GM21825 (cell line): ENCODE measurements around the gene FOXA1.

ENCODE experiments used
- ATAC-seq: cut with Tn5 transposase; IDR thresholded peaks from one replicate; pipeline ENCODE4 v1.9.1; 2021; ENCODE audit warnings: mild to moderate bottlenecking, moderate library complexity; ENCODE audit not compliant: unreplicated experiment

The FOXA1 gene

GRCh38 chr14:37590428-37591139 lies 4.5 kb downstream of the FOXA1 start:
- no peak for ATAC-seq

GRCh38 chr14:37589715-37590427 lies 5.2 kb downstream of the FOXA1 start:
- no peak for ATAC-seq

GRCh38 chr14:37588956-37589714 lies 5.9 kb downstream of the FOXA1 start:
- no peak for ATAC-seq

GRCh38 chr14:37588667-37588955 lies 6.4 kb downstream of the FOXA1 start:
- ATAC-seq = no peak

GRCh38 chr14:37587881-37588666 lies 7.0 kb downstream of the FOXA1 start:
- no peak for ATAC-seq

- no peak for ATAC-seq
These were observed 7.8 kb downstream of the FOXA1 start for GRCh38 chr14:37587131-37587803.

- ATAC-seq = no peak
These were observed 8.3 kb downstream of the FOXA1 start for GRCh38 chr14:37586797-37587130.

- no peak for ATAC-seq
These were observed 8.9 kb downstream of the FOXA1 start for GRCh38 chr14:37585971-37586796.

- ATAC-seq = no peak
These were observed 9.9 kb downstream of the FOXA1 start for GRCh38 chr14:37585101-37585511.

- no peak for ATAC-seq
These were observed 10.6 kb downstream of the FOXA1 start for GRCh38 chr14:37584211-37585100.

- no peak for ATAC-seq
These were observed 11.5 kb downstream of the FOXA1 start for GRCh38 chr14:37583358-37584210.

- no peak for ATAC-seq
These were observed 14.9 kb downstream of the FOXA1 start for GRCh38 chr14:37580146-37580545.

- ATAC-seq = no peak
These were observed 15.8 kb downstream of the FOXA1 start for GRCh38 chr14:37579274-37579673.

- ATAC-seq = no peak
These were observed 21.7 kb downstream of the FOXA1 start for GRCh38 chr14:37573356-37573755.

GRCh38 chr14:37571391-37571790 lies 23.7 kb downstream of the FOXA1 start:
- ATAC-seq = no peak

- no peak for ATAC-seq
These were observed 25.3 kb downstream of the FOXA1 start for GRCh38 chr14:37569729-37570128.

GRCh38 chr14:37566811-37567371 lies 28.2 kb downstream of the FOXA1 start:
- no peak for ATAC-seq

- ATAC-seq = no peak
These were observed 29.5 kb downstream of the FOXA1 start for GRCh38 chr14:37565550-37565949.
